Activated T-helper 17 cell treated with anti-CD3 and anti-CD28 coated beads, Interleukin-2, amount 50 U/mL, for 72 hours (primary cell): ENCODE results near the gene PDZD7. TPM values are rescaled to one million over a fixed set of nuclear protein-coding genes. Genes with fewer than 3 reads are reported as not detected.

Experiments used
- ATAC-seq: fragments of 150-1000 bp; cut with Tn5 transposase; replicated peaks from 2 replicates; pipeline ENCODE4 v1.10.0; 2021; ENCODE audit warnings: mild to moderate bottlenecking, moderate library complexity
- H3K27ac Mint-ChIP-seq: one replicate; pipeline ENCODE4 v1.8.0; 2022; ENCODE audit warnings: mixed read lengths
- H3K27me3 Mint-ChIP-seq: one replicate; pipeline ENCODE4 v1.8.0; 2022; ENCODE audit warnings: mixed read lengths
- H3K36me3 Mint-ChIP-seq: one replicate; pipeline ENCODE4 v1.8.0; 2022; ENCODE audit warnings: low read depth, mild to moderate bottlenecking, mixed read lengths
- H3K4me1 Mint-ChIP-seq: one replicate; pipeline ENCODE4 v1.8.0; 2022; ENCODE audit warnings: mixed read lengths
- H3K4me3 Mint-ChIP-seq: one replicate; pipeline ENCODE4 v1.8.0; 2022; ENCODE audit warnings: mild to moderate bottlenecking, mixed read lengths
- H3K9me3 Mint-ChIP-seq: one replicate; pipeline ENCODE4 v1.8.0; 2022; ENCODE audit warnings: mixed read lengths
- total RNA-seq, 2 donors: library from RNA; stranded (reverse); gene quantifications; one replicate each; pipeline ENCODE4 v1.2.3, GENCODE V29; 2022

PDZD7 gene
- total RNA-seq, 2 donors from 2014 or later: 0.48 to 2.9 TPM

GRCh38 chr10:100960251-100960650, 70.7 kb downstream of the PDZD7 start:
- no peaks in the 10 kb centered on the region for H3K4me1 Mint-ChIP-seq
- no peaks in the 10 kb centered on the region for H3K9me3 Mint-ChIP-seq
- ATAC-seq: no peak
- H3K36me3 Mint-ChIP-seq: peaks cover 94% of the 10 kb centered on the region
- H3K27me3 Mint-ChIP-seq: no peaks in the 10 kb centered on the region
- H3K4me3 Mint-ChIP-seq: no peak overlapping the region
- no peak overlapping the region for H3K27ac Mint-ChIP-seq

Other genes starting within 250 kb of the PDZD7 start
- 10 to 100 TPM; 41.3 to 44.1 TPM for gene SLF2, start 118.2 kb downstream of the PDZD7 start, total RNA-seq
- gene SEMA4G, start 61.6 kb downstream of the PDZD7 start, total RNA-seq: 1 to 10 TPM; 1.4 to 3.8 TPM
- 10 to 100 TPM; 50.1 to 58.7 TPM for gene MRPL43, start 43.6 kb downstream of the PDZD7 start, total RNA-seq
- gene TWNK, start 43.6 kb downstream of the PDZD7 start, total RNA-seq: 10 to 100 TPM; 12.0 to 24.9 TPM
- 10 to 100 TPM; 15.0 to 24.8 TPM for gene LZTS2, start 31.3 kb downstream of the PDZD7 start, total RNA-seq
- gene SFXN3, start 105 bp upstream of the PDZD7 start, total RNA-seq: 100 to 1,000 TPM in 1 of 2 donors, 10 to 100 TPM in 1; 45.9 to 150 TPM
- under 1 TPM; 0.45 to 0.71 TPM for gene KAZALD1, start 30.9 kb upstream of the PDZD7 start, total RNA-seq
- gene TLX1, start 100.2 kb upstream of the PDZD7 start, total RNA-seq: not detected
- not detected for gene LBX1, start 198.3 kb upstream of the PDZD7 start, total RNA-seq